ENCODE results near the gene PGAP3.
"Not testable (repeated sequence)": the region's sequence is repeated elsewhere in the genome, so short reads cannot be mapped to it uniquely, and the experiment has no call there.

Gene PGAP3

DNA sequence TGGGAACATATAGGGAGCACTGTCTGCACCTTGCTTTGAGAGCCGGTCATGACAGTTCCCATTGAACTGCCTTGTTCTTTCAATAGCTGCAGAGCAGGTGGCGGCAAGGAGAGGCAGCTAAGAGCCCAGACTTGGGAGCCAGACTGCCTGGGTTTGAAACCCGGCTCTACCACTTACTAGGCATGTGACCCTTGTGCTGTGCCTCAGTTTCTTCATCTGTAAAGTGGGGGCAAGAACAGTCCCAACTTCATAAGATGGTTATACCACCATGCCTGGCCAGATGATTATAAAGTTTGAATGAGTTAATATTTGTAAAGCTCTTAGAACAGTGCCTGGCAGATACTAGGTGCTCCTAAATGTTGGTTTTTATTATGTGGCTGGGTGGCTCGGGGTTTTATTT lies 26.4 kb upstream of the PGAP3 start:
- DNase-seq: no peak

DNA sequence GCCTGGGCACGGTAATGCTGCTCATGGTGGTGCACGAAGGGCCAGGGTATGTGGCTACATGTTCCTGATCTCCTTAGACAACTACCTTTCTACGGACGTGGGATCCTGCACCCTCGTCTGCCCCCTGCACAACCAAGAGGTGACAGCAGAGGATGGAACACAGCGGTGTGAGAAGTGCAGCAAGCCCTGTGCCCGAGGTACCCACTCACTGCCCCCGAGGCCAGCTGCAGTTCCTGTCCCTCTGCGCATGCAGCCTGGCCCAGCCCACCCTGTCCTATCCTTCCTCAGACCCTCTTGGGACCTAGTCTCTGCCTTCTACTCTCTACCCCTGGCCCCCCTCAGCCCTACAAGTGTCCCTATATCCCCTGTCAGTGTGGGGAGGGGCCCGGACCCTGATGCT lies 24.0 kb upstream of the PGAP3 start:
- no peak for DNase-seq

DNA sequence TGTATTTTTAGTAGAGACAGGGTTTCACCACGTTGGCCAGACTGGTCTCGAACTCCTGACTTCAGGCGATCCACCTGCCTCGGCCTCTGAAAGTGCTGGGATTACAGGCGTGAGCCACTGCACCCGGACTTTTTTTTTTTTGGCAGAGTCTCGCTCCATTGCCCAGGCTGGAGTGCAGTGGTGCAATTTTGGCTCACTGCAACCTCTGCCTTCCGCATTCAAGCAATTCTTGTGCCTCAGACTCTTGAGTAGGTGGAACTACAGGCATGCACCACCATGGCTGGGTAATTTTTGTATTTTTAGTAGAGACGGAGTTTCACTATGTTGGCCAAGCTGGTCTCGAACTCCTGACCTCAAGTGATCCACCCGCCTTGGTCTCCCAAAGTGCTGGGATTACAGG lies 23.2 kb upstream of the PGAP3 start:
- not testable (repeated sequence) for DNase-seq

DNA sequence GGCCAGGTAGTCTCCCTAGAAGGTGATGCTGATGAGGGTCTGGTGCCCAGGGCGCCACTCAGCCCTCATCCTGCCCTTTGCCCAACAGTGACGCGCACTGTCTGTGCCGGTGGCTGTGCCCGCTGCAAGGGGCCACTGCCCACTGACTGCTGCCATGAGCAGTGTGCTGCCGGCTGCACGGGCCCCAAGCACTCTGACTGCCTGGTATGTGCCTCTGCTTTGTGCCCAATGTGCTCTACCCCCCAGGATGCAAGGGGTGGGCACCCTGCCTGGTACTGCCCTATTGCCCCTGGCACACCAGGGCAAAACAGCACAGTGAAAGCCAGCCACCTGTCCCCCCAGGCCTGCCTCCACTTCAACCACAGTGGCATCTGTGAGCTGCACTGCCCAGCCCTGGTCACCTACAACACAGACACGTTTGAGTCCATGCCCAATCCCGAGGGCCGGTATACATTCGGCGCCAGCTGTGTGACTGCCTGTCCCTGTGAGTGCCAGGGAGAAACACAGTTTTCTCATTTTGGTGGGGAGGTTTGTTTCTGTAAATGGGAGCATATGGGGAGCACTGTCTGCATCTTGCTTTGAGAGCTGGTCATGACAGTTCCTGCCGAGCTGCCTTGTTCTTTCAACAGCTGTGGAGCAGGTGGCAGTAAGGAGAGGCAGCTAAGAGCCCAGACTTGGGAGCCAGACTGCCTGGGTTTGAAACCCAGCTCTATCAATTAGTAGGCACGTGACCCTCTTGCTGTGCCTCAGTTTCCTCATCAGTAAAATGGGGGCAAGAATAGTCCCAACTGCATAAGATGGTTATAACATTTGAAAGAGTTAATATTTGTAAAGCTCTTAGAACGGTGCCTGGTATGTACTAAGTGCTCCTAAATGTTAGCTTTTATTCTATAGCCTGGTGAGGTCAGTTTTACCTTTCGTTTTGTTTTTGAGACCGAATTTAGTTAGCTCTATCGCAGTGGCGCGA lies 22.4 kb upstream of the PGAP3 start:
- no peak for DNase-seq

DNA sequence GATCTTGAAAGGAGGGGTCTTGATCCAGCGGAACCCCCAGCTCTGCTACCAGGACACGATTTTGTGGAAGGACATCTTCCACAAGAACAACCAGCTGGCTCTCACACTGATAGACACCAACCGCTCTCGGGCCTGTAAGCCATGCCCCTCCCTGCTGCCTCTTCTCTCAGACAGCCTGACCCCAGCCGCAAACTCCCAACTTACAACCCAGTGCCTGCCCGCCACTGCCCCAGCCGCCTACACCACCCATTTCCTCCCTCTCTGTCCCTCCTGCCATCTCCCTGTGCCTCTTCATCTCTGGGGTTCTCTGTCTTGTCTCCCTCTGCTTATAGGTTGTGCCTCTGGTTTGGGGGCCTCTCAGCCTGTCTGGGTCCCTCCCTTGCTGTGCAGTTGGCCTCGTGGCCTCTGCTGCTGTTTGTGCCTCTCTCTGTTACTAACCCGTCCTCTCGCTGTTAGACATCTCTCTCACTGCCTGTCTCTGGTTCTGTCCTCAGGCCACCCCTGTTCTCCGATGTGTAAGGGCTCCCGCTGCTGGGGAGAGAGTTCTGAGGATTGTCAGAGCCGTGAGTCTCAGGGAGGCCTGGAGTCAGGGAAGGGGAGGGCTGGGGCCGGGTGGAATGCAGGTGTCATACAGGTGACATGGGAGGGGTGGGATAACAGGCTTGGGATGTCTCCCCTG lies 21.6 kb upstream of the PGAP3 start:
- DNase-seq: no peak

DNA sequence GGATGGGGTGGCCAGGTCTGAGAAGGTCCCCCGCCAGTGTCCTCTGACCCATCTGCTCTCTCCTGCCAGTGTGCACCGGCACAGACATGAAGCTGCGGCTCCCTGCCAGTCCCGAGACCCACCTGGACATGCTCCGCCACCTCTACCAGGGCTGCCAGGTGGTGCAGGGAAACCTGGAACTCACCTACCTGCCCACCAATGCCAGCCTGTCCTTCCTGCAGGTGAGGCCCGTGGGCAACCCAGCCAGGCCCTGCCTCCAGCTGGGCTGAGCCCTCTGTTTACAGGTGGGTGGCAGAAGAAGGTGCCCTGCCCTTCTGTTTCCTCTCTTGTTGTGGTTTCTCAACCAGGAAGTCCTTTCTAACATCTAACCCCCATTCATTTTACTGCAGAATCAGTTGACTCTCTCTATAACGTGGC lies 19.1 kb upstream of the PGAP3 start:
- DNase-seq: no peak

DNA sequence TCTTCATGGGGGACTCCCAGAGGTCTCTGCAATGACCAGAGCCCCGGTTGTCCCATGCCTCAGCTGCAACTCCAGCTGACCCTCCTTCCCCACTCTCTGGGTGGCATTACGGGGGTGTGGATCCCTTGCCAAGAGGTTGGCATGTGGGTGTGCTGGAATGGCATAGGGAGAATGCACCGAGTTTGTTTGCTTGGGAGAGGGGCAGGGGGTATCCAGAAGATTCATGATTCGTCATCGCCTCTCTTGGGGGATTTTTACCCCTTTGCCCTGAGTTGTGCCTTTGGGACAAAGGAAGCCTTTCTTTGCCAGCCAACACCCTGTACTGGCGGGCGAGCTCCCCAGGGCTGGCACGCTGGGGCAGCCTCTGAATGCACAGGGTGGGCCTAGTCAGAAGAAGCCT lies 18.5 kb upstream of the PGAP3 start:
- DNase-seq: no peak

DNA sequence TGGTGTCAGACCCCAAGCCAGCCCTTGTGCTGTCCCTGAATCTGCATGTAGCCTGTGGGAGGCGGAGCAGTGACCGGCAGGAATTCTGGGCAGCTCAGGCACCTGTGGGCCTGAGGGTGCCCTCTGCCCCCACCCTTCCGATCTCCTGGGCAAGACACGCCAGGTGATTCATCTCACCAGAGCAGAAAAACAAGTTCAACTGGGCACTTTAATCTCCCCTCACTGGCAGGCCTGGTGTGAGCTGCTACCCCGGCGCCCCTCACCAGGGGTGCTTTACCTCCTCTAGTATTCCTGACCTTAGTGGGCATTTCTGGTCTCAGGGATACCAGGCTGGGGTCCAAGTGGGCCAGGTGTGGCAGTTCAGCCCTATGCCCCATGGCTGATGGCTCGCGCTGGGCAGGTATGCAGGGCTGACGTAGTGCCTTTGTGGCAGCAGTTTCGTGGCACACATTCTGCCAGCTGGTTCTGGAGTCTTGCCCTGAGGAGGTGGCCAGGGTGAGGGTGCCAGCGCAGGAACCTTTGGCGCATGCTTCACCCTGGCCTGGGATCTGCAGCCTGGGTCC lies 18.0 kb upstream of the PGAP3 start:
- no peak for DNase-seq

DNA sequence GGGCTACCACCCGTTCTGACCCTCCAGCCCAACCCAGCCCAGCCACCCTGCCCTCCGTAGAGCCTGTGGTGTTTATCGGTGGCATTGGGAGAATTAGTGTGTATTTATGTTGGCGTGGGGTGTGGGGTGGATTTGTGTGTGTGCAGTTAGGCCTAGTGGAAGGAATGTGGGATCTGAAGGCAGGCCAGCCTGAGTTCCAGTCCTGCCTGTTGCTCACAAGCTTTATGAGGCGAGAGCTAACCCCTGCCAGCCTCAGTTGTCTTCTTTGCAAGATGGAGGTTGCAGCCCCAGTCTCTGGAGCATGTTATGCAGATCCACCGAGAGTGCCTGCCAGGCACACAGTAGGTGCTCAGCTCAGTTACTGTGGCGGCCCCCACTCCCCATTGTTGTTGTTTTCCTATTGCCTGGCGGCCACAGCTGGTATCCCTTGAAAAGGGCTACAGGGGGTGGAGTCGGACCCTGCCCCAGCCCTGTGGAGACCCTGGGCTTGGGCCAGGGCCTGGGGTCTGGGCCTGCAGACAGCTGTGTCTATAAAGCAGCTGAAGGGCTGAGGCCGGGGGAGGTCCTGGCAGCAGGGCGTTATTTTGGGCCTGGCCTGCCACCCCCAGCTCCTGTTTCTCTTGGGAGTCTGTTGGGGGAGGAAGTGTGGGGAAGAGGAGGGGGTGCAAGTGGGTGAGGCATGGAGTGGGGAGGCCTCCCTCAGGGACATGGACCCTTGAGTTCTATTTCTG lies 17.1 kb upstream of the PGAP3 start:
- peak; percentile 8 for DNase-seq

DNA sequence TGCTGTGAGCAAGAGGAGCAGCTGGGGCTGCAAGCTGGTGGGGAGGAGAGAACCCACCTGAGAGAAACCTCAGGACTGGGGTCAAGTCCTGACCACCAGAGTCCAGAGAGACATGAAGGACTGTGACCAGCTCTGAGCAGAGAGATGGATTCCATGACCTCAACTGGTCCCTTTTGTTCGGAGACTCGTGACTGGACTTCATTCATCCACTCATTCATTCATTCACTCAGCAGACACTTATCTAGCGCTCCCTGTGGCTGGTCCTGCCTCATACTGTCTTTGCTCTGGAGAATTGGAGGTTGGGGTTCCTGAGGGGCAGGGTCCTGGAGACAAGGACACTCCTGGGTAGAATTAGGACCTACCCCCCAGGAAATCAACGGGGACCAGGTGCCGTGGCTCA lies 16.1 kb upstream of the PGAP3 start:
- no peak for DNase-seq

DNA sequence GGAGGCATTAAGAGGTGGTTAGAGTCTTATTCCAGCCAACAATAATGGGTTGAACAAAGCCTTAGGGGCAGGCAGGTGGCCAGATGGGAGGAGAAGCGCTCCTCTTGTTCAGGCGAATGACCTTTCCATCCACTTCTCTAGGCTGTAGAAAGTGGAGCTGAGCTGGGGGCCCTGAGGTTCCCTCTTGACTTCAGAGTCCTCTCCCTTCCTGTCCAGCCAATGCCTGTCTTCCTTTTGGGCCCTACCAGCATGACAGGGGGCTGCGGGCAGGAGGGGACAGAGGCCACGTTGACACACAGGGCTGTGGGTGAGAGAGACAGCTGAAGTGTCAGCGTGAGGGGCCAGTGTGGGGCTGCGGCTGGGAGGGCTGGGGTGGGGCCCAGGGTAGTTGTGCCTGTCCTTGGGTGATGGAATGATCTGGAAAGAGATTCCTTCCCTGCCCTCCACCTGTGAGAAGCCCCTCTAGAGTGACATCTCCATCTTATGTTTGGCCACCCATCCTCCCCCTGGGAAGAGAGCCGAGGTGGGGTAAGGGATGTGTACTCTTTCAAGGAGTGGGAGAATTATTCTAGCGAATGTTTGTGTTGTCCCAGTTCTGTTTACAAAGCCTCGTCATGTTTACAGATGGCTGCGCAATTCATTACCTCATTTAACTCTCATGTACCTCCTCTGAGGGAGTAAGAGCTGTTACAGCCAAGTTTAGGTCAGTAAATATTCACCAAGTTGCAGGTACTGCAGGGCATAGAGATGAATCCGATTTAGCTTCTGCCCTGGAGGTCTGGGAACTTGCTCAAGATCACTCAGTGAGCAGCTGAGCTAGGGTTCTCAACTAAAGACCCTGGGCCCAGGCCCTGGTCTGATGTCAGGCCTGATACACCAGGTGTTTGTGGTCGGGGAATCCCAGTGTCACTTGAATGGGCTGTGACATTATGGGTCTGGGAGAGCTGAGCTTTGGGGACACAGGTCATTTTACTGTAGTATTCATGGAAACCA lies 15.3 kb upstream of the PGAP3 start:
- DNase-seq: no peak

DNA sequence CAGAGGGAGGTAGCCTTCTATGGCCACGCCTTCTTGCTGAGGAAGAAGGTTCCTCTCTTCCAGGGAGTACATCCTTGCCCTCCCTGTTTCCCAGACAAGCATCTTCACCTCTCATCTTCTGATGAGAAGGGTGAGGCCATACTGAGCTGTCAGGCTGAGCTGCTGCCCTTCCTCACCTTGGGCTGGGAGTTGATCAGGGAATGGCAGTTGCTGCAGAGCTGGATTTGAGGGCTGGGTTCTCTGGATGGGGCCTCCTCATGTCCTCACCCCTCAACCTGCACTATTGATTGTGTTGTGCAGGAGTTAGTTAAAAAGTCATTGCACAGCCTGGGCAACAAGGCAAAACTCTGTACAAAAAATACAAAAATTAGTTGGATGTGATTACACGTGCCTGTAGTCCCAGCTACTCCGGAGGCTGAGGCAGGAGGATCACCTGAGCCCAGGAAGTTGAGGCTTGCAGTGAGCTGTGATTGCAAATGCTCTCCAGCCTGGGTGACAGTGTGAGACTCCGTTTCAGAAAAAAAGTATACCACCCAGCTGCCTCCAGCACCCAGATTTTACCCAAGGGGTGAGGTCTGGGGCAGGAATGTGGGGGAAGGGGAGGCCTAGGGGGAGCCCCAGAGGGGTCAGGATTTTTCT lies 14.0 kb upstream of the PGAP3 start:
- DNase-seq: no peak

DNA sequence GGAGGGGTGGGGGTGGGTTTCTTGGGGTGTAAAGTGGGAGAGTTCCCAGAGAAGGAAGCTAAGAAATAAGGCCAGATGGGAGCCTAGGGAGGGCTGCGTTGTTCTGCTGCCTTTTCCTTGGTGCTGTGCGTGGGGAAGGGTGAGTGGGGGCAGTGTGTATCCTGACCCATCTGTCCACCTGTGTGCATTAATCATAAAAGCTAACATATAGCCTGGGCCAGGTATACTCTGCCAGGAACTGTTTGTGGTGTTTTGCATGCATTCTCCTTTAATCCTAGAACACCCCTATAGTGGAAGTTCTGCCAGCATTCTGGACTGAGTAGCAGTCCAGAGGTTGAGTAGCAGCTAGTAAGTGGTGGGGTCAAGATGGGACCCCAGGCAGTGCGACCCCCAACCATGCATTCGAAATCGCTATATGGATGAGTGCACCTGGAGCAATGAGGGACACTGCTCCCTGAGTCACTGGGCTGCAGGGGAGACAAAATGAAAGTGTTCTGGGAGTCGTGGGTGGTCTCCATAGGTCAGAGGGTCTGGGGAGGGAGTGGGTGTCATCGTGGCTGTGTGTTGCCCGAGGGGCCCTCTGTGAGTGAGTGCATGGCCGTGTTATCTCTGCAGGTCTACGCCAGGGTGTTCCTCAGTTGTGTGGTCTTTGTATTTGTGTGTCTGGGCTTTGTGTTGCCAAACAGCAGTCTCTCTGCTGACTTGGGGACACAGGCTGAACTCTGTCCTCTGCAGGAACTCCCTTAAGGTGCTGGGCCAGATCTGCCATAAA lies 13.3 kb upstream of the PGAP3 start:
- no peak for DNase-seq

DNA sequence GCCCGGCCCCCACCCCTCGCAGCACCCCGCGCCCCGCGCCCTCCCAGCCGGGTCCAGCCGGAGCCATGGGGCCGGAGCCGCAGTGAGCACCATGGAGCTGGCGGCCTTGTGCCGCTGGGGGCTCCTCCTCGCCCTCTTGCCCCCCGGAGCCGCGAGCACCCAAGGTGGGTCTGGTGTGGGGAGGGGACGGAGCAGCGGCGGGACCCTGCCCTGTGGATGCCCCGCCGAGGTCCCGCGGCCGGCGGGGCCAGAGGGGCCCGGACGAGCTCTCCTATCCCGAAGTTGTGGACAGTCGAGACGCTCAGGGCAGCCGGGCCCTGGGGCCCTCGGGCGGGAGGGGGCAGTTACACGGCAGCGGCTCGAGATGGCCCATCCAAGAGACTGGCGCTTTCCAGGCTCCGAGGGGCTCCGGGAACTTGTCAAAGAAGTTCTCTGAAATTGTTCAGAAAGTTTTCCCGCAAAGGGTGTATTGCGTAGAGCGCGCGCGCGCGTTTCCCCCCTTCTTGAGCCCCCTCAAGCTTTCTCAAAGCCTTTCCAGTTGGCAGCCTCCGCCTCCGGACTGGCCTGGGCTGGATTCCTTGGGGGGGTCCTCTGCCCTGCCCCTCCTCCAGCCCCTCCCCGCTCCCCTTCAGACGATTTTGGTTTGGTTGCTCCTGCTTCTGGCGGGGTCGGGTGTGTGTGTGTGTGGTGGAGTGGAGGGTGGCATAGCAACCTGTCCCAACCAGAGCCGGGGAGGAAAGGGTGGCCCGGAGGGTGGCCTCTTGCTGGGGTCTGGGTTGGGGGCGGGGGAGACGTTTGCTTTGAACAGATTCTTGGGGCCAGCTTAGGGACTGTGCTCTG lies 12.5 kb upstream of the PGAP3 start:
- peak; percentile 27 for DNase-seq

DNA sequence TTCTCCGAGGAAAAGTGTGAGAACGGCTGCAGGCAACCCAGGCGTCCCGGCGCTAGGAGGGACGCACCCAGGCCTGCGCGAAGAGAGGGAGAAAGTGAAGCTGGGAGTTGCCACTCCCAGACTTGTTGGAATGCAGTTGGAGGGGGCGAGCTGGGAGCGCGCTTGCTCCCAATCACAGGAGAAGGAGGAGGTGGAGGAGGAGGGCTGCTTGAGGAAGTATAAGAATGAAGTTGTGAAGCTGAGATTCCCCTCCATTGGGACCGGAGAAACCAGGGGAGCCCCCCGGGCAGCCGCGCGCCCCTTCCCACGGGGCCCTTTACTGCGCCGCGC lies 11.9 kb upstream of the PGAP3 start, which contains the start of gene ERBB2:
Gene ERBB2, plus strand, starts transcription at position 247 of the 330 bp plus-strand sequence. CDS start 175 bp downstream, outside the sequence.
- peak; percentile 82 for DNase-seq

DNA sequence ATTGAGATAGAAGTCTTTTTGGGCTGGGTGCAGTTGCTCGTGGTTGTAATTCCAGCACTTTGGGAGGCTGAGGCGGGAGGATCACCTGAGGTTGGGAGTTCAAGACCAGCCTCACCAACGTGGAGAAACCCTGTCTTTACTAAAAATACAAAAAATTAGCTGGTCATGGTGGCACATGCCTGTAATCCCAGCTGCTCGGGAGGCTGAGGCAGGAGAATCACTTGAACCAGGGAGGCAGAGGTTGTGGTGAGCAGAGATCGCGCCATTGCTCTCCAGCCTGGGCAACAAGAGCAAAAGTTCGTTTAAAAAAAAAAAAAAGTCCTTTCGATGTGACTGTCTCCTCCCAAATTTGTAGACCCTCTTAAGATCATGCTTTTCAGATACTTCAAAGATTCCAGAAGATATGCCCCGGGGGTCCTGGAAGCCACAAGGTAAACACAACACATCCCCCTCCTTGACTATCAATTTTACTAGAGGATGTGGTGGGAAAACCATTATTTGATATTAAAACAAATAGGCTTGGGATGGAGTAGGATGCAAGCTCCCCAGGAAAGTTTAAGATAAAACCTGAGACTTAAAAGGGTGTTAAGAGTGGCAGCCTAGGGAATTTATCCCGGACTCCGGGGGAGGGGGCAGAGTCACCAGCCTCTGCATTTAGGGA lies 11.4 kb upstream of the PGAP3 start:
- DNase-seq: not testable (repeated sequence)

DNA sequence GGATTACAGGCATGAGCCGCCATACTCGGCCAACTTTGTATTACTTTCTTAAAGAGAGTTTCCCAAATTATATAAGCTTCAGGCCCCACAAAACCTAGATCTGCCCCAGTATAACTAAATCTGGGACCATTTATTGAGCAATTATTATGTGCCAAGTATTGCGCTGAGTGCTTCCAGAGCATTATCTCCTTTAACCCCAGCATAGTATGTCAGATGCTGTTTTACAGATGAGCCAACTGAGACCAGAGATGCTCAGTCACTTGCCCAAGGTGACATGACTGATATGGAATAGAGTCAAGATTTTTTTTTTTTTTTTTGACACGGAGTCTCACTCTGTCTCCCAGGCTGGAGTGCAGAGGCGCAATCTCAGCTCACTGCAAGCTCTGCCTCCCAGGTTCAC lies 10.1 kb upstream of the PGAP3 start:
- DNase-seq: no peak

DNA sequence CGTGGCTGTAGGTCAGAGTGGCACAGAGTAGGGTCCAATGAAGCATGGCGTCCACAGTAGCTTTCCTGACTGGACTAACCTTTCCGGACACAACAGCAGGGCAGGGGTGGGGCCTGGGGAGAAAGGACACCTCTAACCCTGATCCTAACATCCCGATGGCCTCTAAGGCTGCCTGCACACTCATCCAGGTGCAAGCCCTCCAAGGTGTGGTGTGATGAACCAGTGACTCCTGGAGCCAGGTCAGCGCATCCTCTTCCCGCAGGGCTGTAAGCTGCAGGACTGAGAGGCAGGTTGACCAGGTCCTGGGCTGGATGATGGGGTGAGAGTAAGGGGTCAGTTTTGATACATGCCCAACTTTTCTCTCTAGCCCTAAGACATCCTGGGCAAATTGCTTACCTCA lies 8.9 kb upstream of the PGAP3 start:
- DNase-seq: no peak

DNA sequence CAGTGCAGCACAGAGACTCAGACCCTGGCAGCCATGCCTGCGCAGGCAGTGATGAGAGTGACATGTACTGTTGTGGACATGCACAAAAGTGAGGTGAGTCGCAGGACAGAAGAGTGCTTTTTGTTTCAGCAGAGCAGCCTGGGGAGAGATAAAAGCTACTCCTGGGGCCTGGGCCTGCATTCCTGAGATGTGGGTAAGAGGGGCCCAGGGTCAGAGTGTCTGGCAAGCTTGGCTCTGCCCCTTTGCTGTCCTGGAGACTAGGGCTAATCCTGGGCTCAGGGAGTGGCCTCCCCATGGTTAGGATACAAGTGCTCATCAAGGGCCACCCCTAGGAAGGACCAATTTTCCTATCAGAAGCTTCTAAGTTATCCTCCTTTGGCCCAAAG lies 7.2 kb upstream of the PGAP3 start:
- no peak for DNase-seq

All from fibroblast of skin of right biceps (primary cell).